Subcutaneous adipose tissue (tissue), 4 donors: ENCODE data around the gene SAMM50. TPM values are rescaled to one million over a fixed set of nuclear protein-coding genes. Genes with fewer than 3 reads are reported as not detected.

Source experiments
- CTCF ChIP-seq: fragments of 450-650 bp; IDR thresholded peaks from one replicate; pipeline ENCODE4 v1.5.1; 2016; ENCODE audit warnings: low read depth, mild to moderate bottlenecking, control low read depth, antibody characterized with exemption, moderate library complexity
- total RNA-seq, 4 donors: library from RNA; depleted of rRNA; stranded (reverse); fragments of >200 nt; gene quantifications; one replicate each; pipeline ENCODE4 v1.1.0, GENCODE V29; 2016

SAMM50 gene
- total RNA-seq, 4 donors from 2014 or later: 31.3 to 54.1 (median 42.2) TPM

GRCh38 chr22:43928468-43928867 lies 26.8 kb upstream of the SAMM50 start:
- TF ChIP-seq CTCF: no peak

- no peak for TF ChIP-seq CTCF
Observed at GRCh38 chr22:43928908-43929307, 26.3 kb upstream of the SAMM50 start.

- TF ChIP-seq CTCF: no peak
Observed at GRCh38 chr22:43931771-43932170, 23.5 kb upstream of the SAMM50 start.

GRCh38 chr22:43941449-43941848 lies 13.8 kb upstream of the SAMM50 start:
- no peak for TF ChIP-seq CTCF

GRCh38 chr22:43944670-43945430 lies 10.4 kb upstream of the SAMM50 start:
- TF ChIP-seq CTCF: no peak

GRCh38 chr22:43945632-43946383 lies 9.4 kb upstream of the SAMM50 start:
- no peak for TF ChIP-seq CTCF

- no peak for TF ChIP-seq CTCF
Observed at GRCh38 chr22:43946384-43946667, 8.9 kb upstream of the SAMM50 start.
